ENCODE results near the gene GLOD5.

GRCh38 chrX:48794340-48794910 lies 32.9 kb downstream of the GLOD5 start:
- TF ChIP-seq CTCF (IDR thresholded peaks at IDR 0.05) (no peak), EZH2phosphoT487 (IDR thresholded peaks at IDR 0.05) (no peak), EZH2 (IDR thresholded peaks at IDR 0.05) (no peak)

Data from neural progenitor cell (in vitro differentiated cells).